ENCODE measurements around the gene OSBPL5. TPM values are rescaled to one million over a fixed set of nuclear protein-coding genes. Genes with fewer than 3 reads are reported as not detected.

The OSBPL5 gene
- total RNA-seq, 1 donor from 2014 or later: 115 TPM

- no peak for TF ChIP-seq CTCF (IDR thresholded peaks at IDR 0.05; ENCODE audit: partially characterized antibody, unreplicated experiment)
- no peak for DNase-seq
- Mint-ChIP-seq H3K27me3 (ENCODE audit: unreplicated experiment) (peaks cover 18% of the 10 kb centered on the region), H3K4me3 (ENCODE audit: unreplicated experiment) (peak overlapping the region; percentile 88), H3K4me1 (ENCODE audit: low read depth, unreplicated experiment) (peaks cover 36% of the 10 kb centered on the region), H3K9me3 (ENCODE audit: unreplicated experiment) (peaks cover 6% of the 10 kb centered on the region), H3K27ac (ENCODE audit: unreplicated experiment) (peak overlapping the region; percentile 77), H3K36me3 (ENCODE audit: unreplicated experiment) (no peaks in the 10 kb centered on the region)
Measured at GRCh38 chr11:3161309-3161708, 3.8 kb downstream of the OSBPL5 start.

GRCh38 chr11:3160252-3161031 is 4.7 kb downstream of the OSBPL5 start:
- Mint-ChIP-seq H3K4me3 (ENCODE audit: unreplicated experiment) (peak overlapping the region; percentile 88), H3K27ac (ENCODE audit: unreplicated experiment) (peak overlapping the region; percentile 77), H3K4me1 (ENCODE audit: low read depth, unreplicated experiment) (peaks cover 39% of the 10 kb centered on the region), H3K36me3 (ENCODE audit: unreplicated experiment) (no peaks in the 10 kb centered on the region), H3K27me3 (ENCODE audit: unreplicated experiment) (peaks cover 14% of the 10 kb centered on the region), H3K9me3 (ENCODE audit: unreplicated experiment) (peaks cover 1% of the 10 kb centered on the region)
- no peak for TF ChIP-seq CTCF (IDR thresholded peaks at IDR 0.05; ENCODE audit: partially characterized antibody, unreplicated experiment)
- DNase-seq: peak; percentile 94

- Mint-ChIP-seq H3K9me3 (ENCODE audit: unreplicated experiment) (peaks cover 1% of the 10 kb centered on the region), H3K4me1 (ENCODE audit: low read depth, unreplicated experiment) (peaks cover 45% of the 10 kb centered on the region), H3K27me3 (ENCODE audit: unreplicated experiment) (peaks cover 14% of the 10 kb centered on the region), H3K27ac (ENCODE audit: unreplicated experiment) (no peak overlapping the region), H3K36me3 (ENCODE audit: unreplicated experiment) (no peaks in the 10 kb centered on the region), H3K4me3 (ENCODE audit: unreplicated experiment) (peak overlapping the region; percentile 88)
- DNase-seq: peak; percentile 31
- no peak for TF ChIP-seq CTCF (IDR thresholded peaks at IDR 0.05; ENCODE audit: partially characterized antibody, unreplicated experiment)
Measured at GRCh38 chr11:3159296-3160190, 5.6 kb downstream of the OSBPL5 start.

- Mint-ChIP-seq H3K4me1 (ENCODE audit: low read depth, unreplicated experiment) (peaks cover 49% of the 10 kb centered on the region), H3K4me3 (ENCODE audit: unreplicated experiment) (peak overlapping the region; percentile 72)
Measured at GRCh38 chr11:3158821-3159220, 6.3 kb downstream of the OSBPL5 start.

More at GRCh38 chr11:3158821-3159220, 6.3 kb downstream of the OSBPL5 start:
- Mint-ChIP-seq H3K27me3 (ENCODE audit: unreplicated experiment) (peaks cover 12% of the 10 kb centered on the region), H3K36me3 (ENCODE audit: unreplicated experiment) (no peaks in the 10 kb centered on the region), H3K27ac (ENCODE audit: unreplicated experiment) (no peak overlapping the region), H3K9me3 (ENCODE audit: unreplicated experiment) (peaks cover 1% of the 10 kb centered on the region)
- no peak for TF ChIP-seq CTCF (IDR thresholded peaks at IDR 0.05; ENCODE audit: partially characterized antibody, unreplicated experiment)
- no peak for DNase-seq
